Measurements from ENCODE around the gene ATP7A.
"Not testable (repeated sequence)": the region's sequence is repeated elsewhere in the genome, so short reads cannot be mapped to it uniquely, and the experiment has no call there.

The ATP7A gene

DNA sequence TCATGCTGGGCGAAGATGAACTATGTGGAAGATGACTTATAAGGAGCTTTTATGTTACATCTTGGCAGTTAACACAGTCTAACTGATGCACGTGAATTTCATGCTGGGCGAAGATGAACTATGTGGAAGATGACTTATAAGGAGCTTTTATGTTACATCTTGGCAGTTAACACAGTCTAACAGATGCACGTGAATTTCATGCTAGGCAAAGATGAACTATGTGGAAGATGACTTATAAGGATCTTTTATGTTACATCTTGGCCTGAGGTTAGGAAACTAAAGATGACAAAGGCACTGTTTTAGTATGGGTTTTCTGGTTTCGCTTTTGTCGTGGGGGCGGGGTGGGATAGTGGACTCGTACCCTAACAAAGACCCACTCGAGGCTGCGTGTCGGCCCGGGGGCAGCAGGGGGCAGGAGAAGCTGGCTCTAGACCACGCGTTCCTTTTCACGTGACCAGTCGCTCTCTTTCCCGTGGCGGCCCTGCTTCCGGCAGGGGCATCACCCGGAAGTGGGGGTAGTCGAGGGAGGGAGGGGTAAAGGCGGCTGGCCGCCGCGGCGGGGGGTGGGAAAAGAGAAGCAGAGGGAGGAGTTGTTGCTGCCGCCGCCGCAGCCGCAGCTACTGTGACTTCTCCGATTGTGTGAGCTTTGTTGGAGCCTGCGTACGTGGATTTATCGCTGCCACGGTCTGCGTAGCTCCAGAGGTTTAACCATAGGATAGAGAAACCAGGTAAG is at the start of gene ATP7A:
Gene ATP7A, plus strand, starts transcription at position 586 of the 733 bp plus-strand sequence. CDS start 60,949 bp downstream, outside the sequence.
- peak; percentile 86 for DNase-seq (ENCODE audit: low read depth, low spot score)

DNA sequence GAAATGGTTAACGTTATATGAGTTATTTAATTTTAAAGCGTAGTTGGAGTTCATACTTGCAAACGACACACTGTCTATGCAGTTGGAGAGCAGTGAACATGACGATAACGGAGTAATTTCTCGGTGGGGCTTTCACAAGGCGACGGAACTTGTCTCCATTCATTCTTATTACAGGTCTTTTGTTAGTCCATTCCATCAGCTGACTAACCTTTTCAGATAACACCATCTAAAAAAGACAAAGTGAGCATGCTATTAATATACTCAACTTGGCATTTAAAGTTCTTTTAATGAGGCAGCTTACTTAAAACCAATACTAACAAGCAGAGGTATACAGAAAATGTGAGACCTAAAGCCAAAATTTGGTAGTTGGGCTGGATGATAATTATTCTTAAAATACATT is 35.1 kb upstream of the ATP7A start:
- DNase-seq (ENCODE audit: low read depth, low spot score), result no peak

DNA sequence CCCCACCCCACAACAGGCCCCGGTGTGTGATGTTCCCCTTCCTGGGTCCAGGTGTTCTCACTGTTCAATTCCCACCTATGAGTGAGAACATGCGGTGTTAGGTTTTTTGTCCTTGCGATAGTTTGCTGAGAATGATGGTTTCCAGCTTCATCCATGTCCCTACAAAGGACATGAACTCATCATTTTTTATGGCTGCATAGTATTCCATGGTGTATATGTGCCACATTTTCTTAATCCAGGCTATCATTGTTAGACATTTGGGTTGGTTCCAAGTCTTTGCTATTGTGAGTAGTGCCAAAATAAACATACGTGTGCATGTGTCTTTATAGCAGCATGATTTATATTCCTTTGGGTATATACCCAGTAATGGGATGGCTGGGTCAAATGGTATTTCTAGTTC is 29.1 kb upstream of the ATP7A start:
- DNase-seq (ENCODE audit: low read depth, low spot score), result not testable (repeated sequence)

DNA sequence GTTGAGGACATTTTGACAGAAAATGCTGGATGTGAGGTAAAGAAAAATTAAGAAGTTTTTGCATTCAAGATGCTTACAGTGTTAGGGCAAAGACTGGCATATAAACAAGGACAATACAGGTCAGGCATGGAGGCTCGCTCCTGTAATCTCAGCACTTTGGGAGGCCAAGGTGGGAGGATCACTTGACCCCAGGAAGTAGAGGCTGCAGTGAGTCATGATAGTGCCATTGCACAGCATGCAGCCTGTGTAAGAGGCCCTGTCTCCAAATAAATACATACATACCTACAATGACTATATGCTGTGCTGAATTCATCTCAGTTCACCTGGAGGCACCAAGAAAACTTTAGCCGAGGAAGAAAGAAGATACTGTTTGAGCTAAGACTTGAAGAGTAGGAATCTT is 17.6 kb upstream of the ATP7A start:
- DNase-seq (ENCODE audit: low read depth, low spot score), result no peak

DNA sequence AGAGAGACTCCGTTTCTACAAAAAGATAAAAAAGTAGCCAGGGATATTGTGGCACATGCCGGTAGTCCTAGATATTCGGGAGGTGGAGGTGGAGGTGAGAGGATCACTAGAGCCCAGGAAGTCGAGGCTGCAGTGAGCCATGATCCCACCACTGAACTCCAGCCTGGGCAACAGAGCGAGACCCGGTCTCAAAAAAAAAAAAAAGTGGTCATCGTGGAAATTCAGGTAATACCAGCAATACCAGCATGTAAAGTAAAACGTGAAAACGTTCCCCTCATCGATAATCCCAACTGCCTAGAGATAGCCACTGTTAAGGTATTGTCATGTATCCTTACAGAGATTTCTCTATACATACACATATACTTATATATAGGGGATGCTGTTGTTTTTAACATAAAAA is 16.8 kb upstream of the ATP7A start:
- DNase-seq (ENCODE audit: low read depth, low spot score), result no peak

DNA sequence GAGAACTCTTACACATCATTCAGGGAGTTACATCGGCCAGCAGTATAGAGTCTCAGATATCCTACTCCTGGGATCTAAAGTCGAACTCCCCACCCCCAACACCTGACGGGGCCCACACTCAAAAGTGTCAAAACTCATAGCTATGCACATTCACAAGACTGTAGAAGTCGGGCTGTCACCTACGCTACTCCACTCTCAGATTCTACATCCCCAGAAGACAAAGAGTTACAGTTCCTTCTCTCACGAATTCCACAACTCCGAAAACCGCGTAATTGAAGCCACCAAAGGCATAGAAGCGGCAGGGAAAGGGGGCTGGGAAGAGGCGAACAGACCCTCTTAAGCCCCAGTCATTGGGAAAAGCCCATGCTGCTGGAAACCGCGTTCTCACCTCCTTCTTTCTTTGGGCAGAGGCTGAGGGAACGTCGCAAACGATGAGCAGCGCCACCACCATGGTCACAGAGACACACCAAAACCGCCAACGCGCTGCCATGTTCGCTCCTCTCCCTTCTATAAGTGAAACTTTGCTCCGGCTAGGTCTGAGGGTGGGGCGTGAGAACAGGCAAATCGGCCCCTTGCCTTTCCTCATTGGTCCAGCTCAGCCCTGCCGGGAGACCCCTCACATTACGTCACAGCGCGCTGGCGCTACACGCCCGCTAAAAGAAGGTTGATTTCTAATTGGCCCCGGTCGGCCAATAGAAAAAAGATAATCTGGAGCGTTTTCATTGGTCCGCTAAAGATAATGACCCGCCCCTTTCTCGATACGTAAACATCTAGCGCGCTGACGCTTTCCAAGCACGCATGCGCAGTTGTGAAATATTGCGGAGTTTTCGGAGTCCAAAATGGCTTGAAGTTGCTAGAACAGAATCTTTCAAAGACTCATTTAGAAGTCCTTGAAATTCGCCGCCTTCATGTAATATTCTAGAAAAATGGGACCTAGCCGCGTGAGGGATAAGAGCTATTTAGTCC is 15.3 kb upstream of the ATP7A start, which contains the start of gene MAGT1:
Gene MAGT1, minus strand, starts transcription at position 515 of the 966 bp plus-strand sequence. Its CDS starts 25 bp downstream, at position 490.
- DNase-seq (ENCODE audit: low read depth, low spot score), result peak; percentile 82

DNA sequence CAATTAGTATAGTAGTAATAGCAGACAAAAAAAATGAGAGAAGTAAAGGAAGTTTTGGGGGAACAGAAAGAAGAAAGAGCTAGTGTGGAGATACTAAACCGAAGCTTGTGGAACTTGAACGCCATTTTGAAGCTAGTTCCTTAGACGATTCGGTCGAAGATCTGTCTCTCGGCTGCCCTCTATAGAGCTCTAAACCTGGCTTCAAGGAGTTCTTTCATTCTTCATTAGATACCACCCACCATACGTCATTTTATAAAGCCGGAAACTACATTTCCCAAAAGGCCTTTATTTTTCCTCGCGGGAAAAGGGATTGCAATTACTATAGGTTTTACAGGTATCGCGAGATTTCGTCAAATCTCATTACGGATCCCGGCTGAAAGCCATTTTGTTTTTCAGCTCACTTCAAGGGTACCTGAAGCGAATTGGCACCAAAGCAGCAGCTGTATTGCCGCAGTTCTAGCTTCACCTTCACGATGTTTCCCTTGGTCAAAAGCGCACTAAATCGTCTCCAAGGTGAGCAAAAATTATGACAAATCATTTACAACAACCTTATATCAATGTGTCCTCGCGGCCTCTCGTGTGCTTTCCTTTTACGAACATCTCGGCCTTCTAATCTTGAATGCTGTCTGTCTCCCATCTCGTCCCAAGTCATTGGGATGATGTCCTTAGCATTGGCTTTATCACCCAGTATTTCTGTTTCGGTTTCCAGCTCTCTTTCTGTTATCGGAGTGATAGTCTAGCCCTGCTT is 11.2 kb upstream of the ATP7A start, which contains the start of gene COX7B:
Gene COX7B, plus strand, starts transcription at position 388 of the 748 bp plus-strand sequence. Its CDS starts 86 bp downstream, at position 474.
- peak; percentile 51 for DNase-seq (ENCODE audit: low read depth, low spot score)

DNA sequence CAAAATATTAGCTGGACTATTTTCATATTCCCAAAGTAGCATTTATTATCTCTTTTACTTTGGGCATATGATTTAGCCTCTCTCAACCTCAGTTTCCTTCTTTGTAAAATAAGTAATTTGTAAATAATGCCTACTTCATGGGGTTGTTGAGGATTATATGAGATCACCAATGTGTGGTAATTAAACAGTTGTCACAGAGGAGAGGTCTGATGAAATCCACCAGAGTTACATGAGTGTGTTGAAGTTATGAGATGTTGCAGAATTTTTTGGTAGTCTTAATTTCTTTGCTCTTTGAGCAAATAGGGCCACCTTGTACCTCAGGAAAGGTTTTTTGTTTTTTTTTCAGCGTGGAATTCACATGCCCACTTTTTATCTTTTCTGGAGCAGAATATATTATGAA is 9.8 kb upstream of the ATP7A start:
- DNase-seq (ENCODE audit: low read depth, low spot score), result no peak

DNA sequence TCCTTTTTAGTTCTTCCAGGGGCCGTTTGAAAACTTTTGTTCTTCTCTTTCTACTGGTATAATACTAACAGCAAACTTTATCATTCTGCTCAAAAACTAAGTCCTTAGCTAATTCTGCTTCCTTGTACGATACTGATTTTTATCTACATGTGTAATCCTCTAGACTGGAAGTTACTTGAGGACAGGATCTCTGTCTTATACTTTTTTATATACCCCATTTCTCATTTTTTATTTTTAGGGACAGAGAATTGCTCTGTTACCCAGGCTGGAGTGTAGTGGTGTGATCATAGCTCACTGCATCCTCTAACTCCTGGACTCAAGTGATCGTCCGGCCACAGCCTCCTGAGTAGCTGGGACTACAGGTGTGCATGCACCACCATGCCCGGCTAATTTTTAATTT is 9.0 kb upstream of the ATP7A start:
- no peak for DNase-seq (ENCODE audit: low read depth, low spot score)

DNA sequence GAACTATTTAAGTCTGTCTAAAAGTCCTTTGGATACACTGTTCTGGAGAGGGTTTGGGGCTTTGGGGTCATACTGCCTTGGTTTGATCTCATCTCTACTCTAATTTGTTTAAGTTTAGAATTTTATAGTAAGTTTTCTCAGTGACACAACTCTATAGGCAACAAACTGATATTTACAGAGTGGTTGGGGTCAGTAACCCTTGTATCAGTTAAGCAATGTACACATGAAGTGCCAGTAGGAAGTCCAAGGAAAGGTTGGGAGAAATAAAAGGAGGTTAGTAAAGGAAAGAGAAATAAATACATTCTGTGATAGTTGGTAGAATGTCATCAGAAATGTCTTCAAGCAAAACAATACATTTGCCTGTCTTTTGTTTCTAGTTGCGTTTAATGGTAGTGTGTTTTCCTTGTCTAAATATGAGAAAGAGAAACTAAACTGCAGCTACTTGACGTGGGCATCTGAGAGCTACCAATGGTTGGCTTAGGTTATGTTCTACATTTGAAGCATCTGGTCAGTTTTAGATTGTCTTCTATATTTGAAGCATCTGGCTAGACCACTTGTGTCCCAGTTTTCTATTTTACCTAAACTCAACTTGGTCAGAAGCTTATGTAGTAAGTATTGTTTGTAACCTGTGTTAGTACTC is 6.9 kb downstream of the ATP7A start:
- DNase-seq (ENCODE audit: low read depth, low spot score), result no peak

DNA sequence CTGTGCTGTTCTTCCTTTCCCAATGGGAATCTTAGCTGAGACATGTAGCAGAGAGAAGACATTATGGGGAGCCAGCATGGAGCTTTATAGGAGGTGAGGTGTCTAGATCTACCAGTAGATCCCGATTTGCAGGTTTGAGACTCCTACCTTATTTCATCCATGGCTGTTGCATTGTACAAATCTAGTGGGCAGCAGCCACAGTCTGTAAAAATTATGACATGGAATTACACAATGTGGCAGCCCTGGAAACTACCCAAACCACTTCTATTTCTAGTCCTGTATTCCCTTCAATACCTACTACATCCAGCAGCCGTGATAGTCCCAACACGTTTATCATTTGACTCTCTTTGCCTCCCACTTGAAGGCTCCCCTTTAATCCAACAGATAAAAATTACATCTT is 8.1 kb downstream of the ATP7A start:
- DNase-seq (ENCODE audit: low read depth, low spot score), result no peak

DNA sequence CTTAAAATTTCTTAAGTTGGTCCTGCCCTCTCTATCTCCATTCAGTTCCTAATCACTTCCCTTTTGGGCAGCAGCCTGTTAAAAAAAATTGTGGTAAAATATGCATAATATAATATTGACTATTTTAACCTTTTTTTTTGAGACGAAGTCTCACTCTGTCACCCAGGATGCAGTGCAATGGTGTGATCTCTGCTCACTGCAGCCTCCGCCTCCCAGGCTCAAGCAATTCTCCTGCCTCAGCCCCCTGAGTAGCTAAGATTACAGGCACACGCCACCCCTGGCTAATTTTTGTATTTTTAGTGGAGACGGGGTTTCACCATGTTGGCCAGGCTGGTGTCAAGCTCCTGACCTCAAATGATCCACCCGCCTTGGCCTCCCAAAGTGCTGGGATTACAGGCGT is 8.9 kb downstream of the ATP7A start:
- DNase-seq (ENCODE audit: low read depth, low spot score), result not testable (repeated sequence)

DNA sequence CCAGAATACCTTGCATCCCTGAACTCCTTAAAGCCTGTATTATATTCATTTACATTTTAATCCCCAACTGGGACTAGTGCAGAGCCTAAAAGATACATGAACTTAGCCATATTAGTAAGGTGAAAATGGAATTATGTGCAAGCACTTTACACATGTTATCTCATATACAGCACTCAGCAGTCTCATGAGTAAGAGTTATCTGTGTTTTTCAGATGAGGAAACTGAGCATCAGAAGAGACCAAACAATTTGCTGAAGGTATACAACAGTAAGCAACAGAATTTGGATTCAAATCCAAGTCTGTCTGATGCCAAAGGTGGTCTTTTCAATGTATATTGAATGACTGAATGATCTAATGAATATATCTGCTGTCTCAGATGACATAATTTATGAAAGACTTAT is 12.3 kb downstream of the ATP7A start:
- DNase-seq (ENCODE audit: low read depth, low spot score), result no peak

DNA sequence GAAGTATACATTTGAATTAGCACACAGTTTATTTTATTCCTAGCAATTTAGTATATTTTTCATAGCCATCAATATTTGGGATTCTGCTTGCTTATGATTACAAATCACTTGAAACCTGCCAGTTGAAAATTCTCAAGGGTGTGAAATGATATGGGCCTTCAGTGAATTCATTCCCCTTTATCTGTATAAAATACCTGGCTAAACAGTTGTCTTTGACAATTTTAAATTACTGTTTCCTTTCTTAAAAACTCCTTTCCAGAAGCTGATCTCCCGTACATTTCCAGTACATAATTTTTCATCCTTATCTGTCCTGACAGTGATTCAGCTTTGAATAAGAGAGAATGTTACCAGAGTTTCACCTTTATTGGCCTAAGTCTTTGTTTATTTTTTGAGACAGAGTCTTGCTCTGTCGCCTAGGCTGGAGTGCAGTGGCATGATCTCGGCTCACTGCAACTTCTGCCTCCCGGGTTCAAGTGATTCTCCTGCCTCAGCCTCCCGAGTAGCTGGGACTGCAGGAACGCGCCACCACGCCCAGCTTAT is 13.9 kb downstream of the ATP7A start:
- no peak for DNase-seq (ENCODE audit: low read depth, low spot score)

DNA sequence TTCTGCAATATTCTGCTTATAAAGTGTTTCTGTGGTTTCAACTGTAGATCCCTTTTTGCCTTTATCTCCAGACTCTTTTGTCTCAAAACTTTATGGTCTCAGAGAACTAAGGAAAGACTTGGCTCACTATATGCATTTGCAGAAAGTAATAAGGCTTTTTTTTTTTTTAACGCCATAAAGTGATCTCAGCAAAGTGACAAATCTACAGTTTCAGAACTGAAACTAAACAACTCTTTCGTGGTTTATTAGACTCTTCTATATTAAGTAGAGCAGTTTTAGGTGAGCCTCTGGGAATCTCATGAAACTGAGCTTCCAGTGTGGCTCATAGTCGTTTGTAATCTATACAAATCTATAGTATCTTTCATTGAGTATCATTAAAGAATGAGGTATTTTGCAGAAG is 15.3 kb downstream of the ATP7A start:
- DNase-seq (ENCODE audit: low read depth, low spot score), result no peak

DNA sequence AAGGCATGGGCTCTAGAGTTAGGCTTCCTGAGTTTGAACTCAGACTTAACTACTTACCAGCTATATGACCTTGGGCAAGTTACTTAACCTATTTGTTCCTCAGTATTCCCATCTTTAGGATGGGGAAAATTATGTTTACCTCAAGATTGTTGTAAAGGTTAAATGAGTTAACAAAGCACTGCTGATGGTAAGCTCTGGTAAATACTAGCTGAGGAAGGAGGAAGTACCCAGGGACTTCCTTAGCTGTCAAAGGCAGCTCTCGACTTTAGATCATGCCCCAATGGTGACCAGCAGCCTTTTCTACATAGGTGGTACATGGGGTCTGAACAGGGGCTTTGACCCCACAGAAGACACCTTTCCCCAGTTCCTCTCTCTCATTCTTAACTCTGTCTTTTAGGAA is 20.1 kb downstream of the ATP7A start:
- no peak for DNase-seq (ENCODE audit: low read depth, low spot score)

DNA sequence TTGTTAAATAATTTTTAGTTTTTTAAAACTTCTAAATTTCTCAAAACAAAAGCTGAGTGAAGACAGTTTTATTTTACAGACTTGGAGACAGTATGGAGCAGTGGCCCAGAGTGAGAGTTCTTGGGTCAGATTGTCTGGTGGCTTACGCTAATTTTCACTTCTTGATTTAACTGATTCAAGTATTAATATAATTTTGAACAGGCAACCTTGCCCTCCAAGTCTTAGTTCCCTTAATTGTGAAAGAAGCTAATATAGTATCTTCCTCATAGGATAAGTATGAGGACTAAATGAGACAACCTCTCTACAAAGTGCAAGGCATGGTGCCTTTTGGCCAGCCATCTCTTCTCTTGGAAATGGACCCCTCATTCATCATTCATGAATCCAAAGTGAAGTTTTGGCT is 25.4 kb downstream of the ATP7A start:
- no peak for DNase-seq (ENCODE audit: low read depth, low spot score)

DNA sequence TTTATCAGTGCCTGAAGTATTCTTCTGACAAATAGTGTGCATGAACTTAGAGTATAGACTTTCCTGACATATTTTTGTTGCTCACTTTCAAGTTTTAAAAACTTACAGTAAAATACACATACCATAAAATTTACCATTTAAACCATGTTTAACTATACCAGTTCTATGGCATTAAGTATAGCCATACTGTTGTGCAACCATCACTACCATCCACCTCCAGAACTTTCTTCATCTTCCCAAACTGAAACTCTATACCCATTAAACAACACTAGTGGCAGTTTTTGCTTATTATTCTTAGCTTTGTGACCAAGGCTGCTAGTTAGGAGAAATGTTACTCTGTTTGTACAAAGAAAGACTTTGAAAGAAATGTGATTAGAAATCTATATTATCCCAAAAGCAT is 25.8 kb downstream of the ATP7A start:
- no peak for DNase-seq (ENCODE audit: low read depth, low spot score)

DNA sequence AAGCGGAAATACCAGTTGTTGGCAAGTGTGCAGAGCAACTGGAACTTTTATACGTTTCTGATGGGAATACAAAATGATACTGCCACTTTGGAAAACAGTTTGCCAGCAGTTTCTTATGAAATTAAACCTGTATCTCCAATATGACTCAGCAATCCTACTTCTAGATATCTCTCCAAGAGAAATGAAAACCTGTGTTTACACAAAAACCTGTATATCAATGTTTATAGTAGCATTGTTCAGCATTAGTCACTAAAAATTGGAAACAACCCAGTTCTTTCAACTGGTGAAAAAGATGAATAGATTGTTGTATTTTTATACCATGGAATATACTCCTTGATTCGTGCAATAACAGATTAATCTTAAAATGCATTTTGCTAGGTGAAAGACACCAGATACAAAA is 26.8 kb downstream of the ATP7A start:
- no peak for DNase-seq (ENCODE audit: low read depth, low spot score)

DNA sequence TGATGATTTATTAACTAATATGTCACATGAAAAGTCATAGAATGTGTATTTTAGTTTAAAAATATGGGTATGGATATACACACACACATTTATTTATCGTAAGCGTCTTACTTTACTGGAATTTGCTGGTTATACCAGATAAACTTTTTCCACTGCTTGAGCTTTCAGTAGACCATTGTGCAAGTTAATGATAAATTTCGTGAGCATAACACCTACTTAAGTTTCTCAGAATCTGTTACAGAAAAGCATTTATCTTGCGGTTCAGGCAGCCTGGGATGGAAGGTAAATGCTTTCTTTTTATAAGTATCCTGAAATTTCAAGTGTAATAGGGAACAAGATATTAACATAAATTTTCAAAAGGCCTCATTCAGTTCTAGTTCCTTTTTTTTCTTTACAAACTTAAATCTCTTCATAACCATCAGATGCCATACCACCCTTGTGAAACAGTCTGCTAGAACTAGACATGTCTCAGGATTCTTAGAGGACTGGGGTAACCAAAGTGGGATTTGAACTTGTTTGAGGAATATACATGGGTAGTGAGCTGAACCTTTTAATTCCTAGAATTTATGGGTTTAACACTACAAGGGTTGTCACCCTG is 27.7 kb downstream of the ATP7A start:
- DNase-seq (ENCODE audit: low read depth, low spot score), result no peak

DNA sequence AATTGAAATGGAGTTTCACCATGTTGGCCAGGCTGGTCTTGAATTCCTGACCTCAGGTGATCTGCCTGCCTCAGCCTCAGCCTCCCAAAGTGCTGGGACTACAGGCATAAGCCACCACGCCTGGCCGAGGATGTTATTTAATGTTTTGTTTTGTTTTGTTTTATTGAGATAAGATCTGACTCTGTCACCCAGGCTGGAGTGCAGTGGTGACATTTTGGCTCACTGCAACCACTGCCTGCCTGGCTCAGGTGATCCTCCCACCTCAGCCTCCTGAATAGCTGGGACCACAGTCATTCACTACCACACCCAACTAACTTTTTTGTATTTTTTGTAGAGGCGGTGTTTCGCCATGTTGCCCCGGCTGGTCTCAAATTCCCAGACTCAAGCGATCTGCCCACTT is 34.5 kb downstream of the ATP7A start:
- DNase-seq (ENCODE audit: low read depth, low spot score), result not testable (repeated sequence)

Data from activated CD4-positive, CD25-positive, alpha-beta regulatory T cell treated with anti-CD3 and anti-CD28 coated beads, Interleukin-2, amount 50 U/mL, for 16 hours (primary cell).